WERI-Rb-1 (cell line): ENCODE data around the gene SLC46A3.

ENCODE experiments used
- DNase-seq: peaks from one replicate; pipeline ENCODE4 v3.0.0-alpha.2; 2020
- H3K27ac ChIP-seq: fragments of 250-450 bp; sonication (Bioruptor Pico); 2 replicates; pipeline ENCODE4 v1.5.1; 2020; ENCODE audit warnings: mild to moderate bottlenecking, moderate library complexity
- H3K27me3 ChIP-seq: fragments of 250-450 bp; sonication (Bioruptor Pico); 2 replicates; pipeline ENCODE4 v1.5.1; 2021; ENCODE audit warnings: mild to moderate bottlenecking, low read depth, moderate library complexity; ENCODE audit not compliant: insufficient read depth, severe bottlenecking
- H3K36me3 ChIP-seq: fragments of 250-450 bp; sonication (Bioruptor Pico); 2 replicates; pipeline ENCODE4 v1.5.1; 2020; ENCODE audit warnings: mild to moderate bottlenecking, moderate library complexity
- H3K4me3 ChIP-seq: 2 replicates; pipeline ENCODE4 v1.5.1; 2011; ENCODE audit warnings: low read depth, mild to moderate bottlenecking, control low read depth, low read length
- H3K9me3 ChIP-seq: fragments of 250-450 bp; sonication (Bioruptor Pico); 2 replicates; pipeline ENCODE4 v1.5.1; 2021; ENCODE audit warnings: mild to moderate bottlenecking, moderate library complexity; ENCODE audit not compliant: severe bottlenecking
- CTCF ChIP-seq: IDR thresholded peaks from 2 replicates; pipeline ENCODE4 v1.5.1; 2011; ENCODE audit warnings: low read depth, mild to moderate bottlenecking, control low read depth, inconsistent platforms, low read length

SLC46A3 gene

GRCh38 chr13:28728642-28729041 is 9.9 kb upstream of the SLC46A3 start:
- H3K36me3 ChIP-seq, result no peaks in the 10 kb centered on the region
- no peaks in the 10 kb centered on the region for H3K9me3 ChIP-seq
- no peak for DNase-seq
- H3K27me3 ChIP-seq, result no peaks in the 10 kb centered on the region
- H3K27ac ChIP-seq, result no peak overlapping the region
- H3K4me3 ChIP-seq, result no peak overlapping the region
- TF ChIP-seq CTCF, result no peak

GRCh38 chr13:28725046-28725610 is 6.4 kb upstream of the SLC46A3 start:
- Histone ChIP-seq H3K27me3 (no peaks in the 10 kb centered on the region), H3K36me3 (no peaks in the 10 kb centered on the region), H3K27ac (no peak overlapping the region), H3K4me3 (no peak overlapping the region), H3K9me3 (no peaks in the 10 kb centered on the region)
- no peak for TF ChIP-seq CTCF
- DNase-seq, result no peak

- no peaks in the 10 kb centered on the region for H3K27me3 ChIP-seq
- no peak overlapping the region for H3K4me3 ChIP-seq
- TF ChIP-seq CTCF, result no peak
- H3K9me3 ChIP-seq, result no peaks in the 10 kb centered on the region
- no peak overlapping the region for H3K27ac ChIP-seq
- no peaks in the 10 kb centered on the region for H3K36me3 ChIP-seq
- no peak for DNase-seq
These were observed 5.0 kb upstream of the SLC46A3 start for GRCh38 chr13:28723806-28724205.

- DNase-seq, result no peak
- Histone ChIP-seq H3K36me3 (no peaks in the 10 kb centered on the region), H3K27me3 (no peaks in the 10 kb centered on the region), H3K4me3 (peak overlapping the region; percentile 70), H3K27ac (no peak overlapping the region), H3K9me3 (no peaks in the 10 kb centered on the region)
- TF ChIP-seq CTCF, result no peak
These were observed 671 bp upstream of the SLC46A3 start for GRCh38 chr13:28719227-28720055.

GRCh38 chr13:28718196-28718542 is 601 bp downstream of the SLC46A3 start:
- Histone ChIP-seq H3K4me3 (peak overlapping the region; percentile 70), H3K9me3 (no peaks in the 10 kb centered on the region), H3K27ac (no peak overlapping the region; the same call in 1 of the 2 replicates), H3K36me3 (no peaks in the 10 kb centered on the region), H3K27me3 (no peaks in the 10 kb centered on the region)
- no peak for TF ChIP-seq CTCF
- DNase-seq, result no peak

GRCh38 chr13:28717170-28717569 is 1.6 kb downstream of the SLC46A3 start:
- Histone ChIP-seq H3K27me3 (no peaks in the 10 kb centered on the region), H3K27ac (no peak overlapping the region), H3K4me3 (no peak overlapping the region)

More at GRCh38 chr13:28717170-28717569, 1.6 kb downstream of the SLC46A3 start:
- Histone ChIP-seq H3K9me3 (no peaks in the 10 kb centered on the region), H3K36me3 (no peaks in the 10 kb centered on the region)
- no peak for DNase-seq
- no peak for TF ChIP-seq CTCF
